HepG2 (cell line): ENCODE measurements around the gene CLDN9. TPM values are rescaled to one million over a fixed set of nuclear protein-coding genes. Genes with fewer than 3 reads are reported as not detected.

ENCODE experiments used
- HNRNPK ChIP-seq: fragments of 200-400 bp; formaldehyde crosslinking; IDR thresholded peaks from 2 replicates; pipeline ENCODE4 v1.6.1; 2018; ENCODE audit warnings: low read length, low read depth, moderate library complexity, mild to moderate bottlenecking; ENCODE audit not compliant: poor library complexity, severe bottlenecking
- NR2F2 ChIP-seq: IDR thresholded peaks from 2 replicates; pipeline ENCODE4 v1.6.1; 2012; ENCODE audit warnings: low read depth, inconsistent platforms, borderline replicate concordance
- PHF5A ChIP-seq: IDR thresholded peaks from one replicate; pipeline ENCODE4 v1.6.1; 2018; ENCODE audit warnings: low read depth, missing genetic modification reagents; ENCODE audit not compliant: unreplicated experiment
- POLR2AphosphoS5 ChIP-seq: IDR thresholded peaks from 2 replicates; pipeline ENCODE4 v1.6.1; 2012; ENCODE audit warnings: low read depth, low read length
- RBFOX2 ChIP-seq: fragments of 200-400 bp; formaldehyde crosslinking; IDR thresholded peaks from 2 replicates; pipeline ENCODE4 v1.6.1; 2017; ENCODE audit warnings: low read depth, mild to moderate bottlenecking, low read length
- SIX4 ChIP-seq: sonication (generic); formaldehyde crosslinking; IDR thresholded peaks from 2 replicates; pipeline ENCODE4 v1.4.0; 2020; ENCODE audit warnings: missing genetic modification reagents
- U2AF2 ChIP-seq: fragments of 200-400 bp; formaldehyde crosslinking; IDR thresholded peaks from 2 replicates; pipeline ENCODE4 v1.6.1; 2017; ENCODE audit warnings: low read depth, mild to moderate bottlenecking, low read length
- ZC3H4 ChIP-seq: sonication (generic); formaldehyde crosslinking; IDR thresholded peaks from 2 replicates; pipeline ENCODE4 v1.4.0; 2020; ENCODE audit warnings: missing genetic modification reagents, borderline replicate concordance
- ZKSCAN5 ChIP-seq: sonication (generic); formaldehyde crosslinking; IDR thresholded peaks from 2 replicates; pipeline ENCODE4 v1.5.1; 2020; ENCODE audit warnings: mild to moderate bottlenecking, missing genetic modification reagents
- ZNF615 ChIP-seq: sonication (generic); formaldehyde crosslinking; IDR thresholded peaks from 2 replicates; pipeline ENCODE4 v1.5.0; 2020; ENCODE audit warnings: mild to moderate bottlenecking, missing genetic modification reagents, borderline replicate concordance
- ZNF768 ChIP-seq: sonication (generic); formaldehyde crosslinking; IDR thresholded peaks from 2 replicates; pipeline ENCODE4 v1.4.0; 2020; ENCODE audit warnings: missing genetic modification reagents
- polyA plus RNA-seq, 8 experiments: library from polyadenylated mRNA; depleted of rRNA in 3 of 8; stranded (reverse) in 7 of 8; unstranded in 1 of 8; fragments of >200 nt; fragmentation: Illumina TruSeq in 4 of 8; extraction: Trizol in 4 of 8; gene quantifications; 2 replicates each; pipeline versions ENCODE4 v1.2.1 to v1.2.3, GENCODE V29; 2011 to 2016; ENCODE audit warnings: low read depth in 4 of 8, missing spikeins in 1 of 8, mixed read lengths in 1 of 8; ENCODE audit not compliant: insufficient read depth in 1 of 8
- total RNA-seq, 5 experiments: library from RNA; depleted of rRNA; stranded (reverse); fragments of >200 nt; fragmentation: Illumina TruSeq; extraction: Trizol; gene quantifications; 2 replicates each; pipeline ENCODE4 v1.2.3, GENCODE V29; 2016; ENCODE audit warnings: low read depth in 1 of 5
- TF ChIP-seq, protein P1 (sequence below): sonication (generic); formaldehyde crosslinking; IDR thresholded peaks from 2 replicates; pipeline ENCODE4 v1.5.1; 2020; ENCODE audit warnings: mild to moderate bottlenecking, missing genetic modification reagents, borderline replicate concordance
- TF ChIP-seq, protein P2 (sequence below): sonication (generic); formaldehyde crosslinking; IDR thresholded peaks from 2 replicates; pipeline ENCODE4 v1.4.0; 2020; ENCODE audit warnings: mild to moderate bottlenecking, missing genetic modification reagents
- TF ChIP-seq, protein P3 (sequence below): IDR thresholded peaks from 2 replicates; pipeline ENCODE4 v1.6.1; 2016
- TF ChIP-seq, protein P4 (sequence below): sonication (generic); formaldehyde crosslinking; IDR thresholded peaks from 2 replicates; pipeline ENCODE4 v1.9.0; 2022; ENCODE audit warnings: missing genetic modification reagents, mild to moderate bottlenecking, borderline replicate concordance
- TF ChIP-seq, protein P5 (sequence below): sonication (generic); formaldehyde crosslinking; IDR thresholded peaks from 2 replicates; pipeline ENCODE4 v1.5.1; 2020; ENCODE audit warnings: mild to moderate bottlenecking, missing genetic modification reagents, moderate library complexity
- TF ChIP-seq, protein P6 (sequence below): sonication (generic); formaldehyde crosslinking; IDR thresholded peaks from 2 replicates; pipeline ENCODE4 v1.5.1; 2020; ENCODE audit warnings: missing genetic modification reagents, mild to moderate bottlenecking, borderline replicate concordance

Gene CLDN9
- total and polyA plus RNA-seq, 2 of the 13 experiments (the other 11 are each of a cell fraction or from before 2014, with no cell fraction given) = 0.15 to 0.26 TPM

DNA sequence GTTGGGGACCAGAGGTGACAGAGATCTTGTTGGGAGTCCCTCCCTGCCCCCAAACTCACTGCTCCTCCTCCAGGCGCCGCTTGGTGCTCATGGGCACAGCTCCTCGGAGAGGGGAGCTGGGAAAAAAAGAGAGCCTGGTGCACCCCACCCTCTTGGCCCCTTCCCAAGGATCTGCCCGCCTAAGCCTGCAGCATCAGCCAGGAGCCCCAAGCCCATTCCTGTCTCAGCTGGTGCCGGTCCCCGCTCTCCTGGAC is 10.6 kb downstream of the CLDN9 start (continued):
- TF ChIP-seq, protein P1, sequence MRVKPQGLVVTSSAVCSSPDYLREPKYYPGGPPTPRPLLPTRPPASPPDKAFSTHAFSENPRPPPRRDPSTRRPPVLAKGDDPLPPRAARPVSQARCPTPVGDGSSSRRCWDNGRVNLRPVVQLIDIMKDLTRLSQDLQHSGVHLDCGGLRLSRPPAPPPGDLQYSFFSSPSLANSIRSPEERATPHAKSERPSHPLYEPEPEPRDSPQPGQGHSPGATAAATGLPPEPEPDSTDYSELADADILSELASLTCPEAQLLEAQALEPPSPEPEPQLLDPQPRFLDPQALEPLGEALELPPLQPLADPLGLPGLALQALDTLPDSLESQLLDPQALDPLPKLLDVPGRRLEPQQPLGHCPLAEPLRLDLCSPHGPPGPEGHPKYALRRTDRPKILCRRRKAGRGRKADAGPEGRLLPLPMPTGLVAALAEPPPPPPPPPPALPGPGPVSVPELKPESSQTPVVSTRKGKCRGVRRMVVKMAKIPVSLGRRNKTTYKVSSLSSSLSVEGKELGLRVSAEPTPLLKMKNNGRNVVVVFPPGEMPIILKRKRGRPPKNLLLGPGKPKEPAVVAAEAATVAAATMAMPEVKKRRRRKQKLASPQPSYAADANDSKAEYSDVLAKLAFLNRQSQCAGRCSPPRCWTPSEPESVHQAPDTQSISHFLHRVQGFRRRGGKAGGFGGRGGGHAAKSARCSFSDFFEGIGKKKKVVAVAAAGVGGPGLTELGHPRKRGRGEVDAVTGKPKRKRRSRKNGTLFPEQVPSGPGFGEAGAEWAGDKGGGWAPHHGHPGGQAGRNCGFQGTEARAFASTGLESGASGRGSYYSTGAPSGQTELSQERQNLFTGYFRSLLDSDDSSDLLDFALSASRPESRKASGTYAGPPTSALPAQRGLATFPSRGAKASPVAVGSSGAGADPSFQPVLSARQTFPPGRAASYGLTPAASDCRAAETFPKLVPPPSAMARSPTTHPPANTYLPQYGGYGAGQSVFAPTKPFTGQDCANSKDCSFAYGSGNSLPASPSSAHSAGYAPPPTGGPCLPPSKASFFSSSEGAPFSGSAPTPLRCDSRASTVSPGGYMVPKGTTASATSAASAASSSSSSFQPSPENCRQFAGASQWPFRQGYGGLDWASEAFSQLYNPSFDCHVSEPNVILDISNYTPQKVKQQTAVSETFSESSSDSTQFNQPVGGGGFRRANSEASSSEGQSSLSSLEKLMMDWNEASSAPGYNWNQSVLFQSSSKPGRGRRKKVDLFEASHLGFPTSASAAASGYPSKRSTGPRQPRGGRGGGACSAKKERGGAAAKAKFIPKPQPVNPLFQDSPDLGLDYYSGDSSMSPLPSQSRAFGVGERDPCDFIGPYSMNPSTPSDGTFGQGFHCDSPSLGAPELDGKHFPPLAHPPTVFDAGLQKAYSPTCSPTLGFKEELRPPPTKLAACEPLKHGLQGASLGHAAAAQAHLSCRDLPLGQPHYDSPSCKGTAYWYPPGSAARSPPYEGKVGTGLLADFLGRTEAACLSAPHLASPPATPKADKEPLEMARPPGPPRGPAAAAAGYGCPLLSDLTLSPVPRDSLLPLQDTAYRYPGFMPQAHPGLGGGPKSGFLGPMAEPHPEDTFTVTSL = no peak
- TF ChIP-seq HNRNPK (no peak), ZNF615 (CRISPR knock-in tag) (no peak), NR2F2 (0 out of 2 replicates have a peak, but pooled peaks have one; percentile 2), ZC3H4 (CRISPR knock-in tag) (0 out of 2 replicates have a peak, but pooled peaks have one; percentile 28), RBFOX2 (no peak), SIX4 (CRISPR knock-in tag) (no peak), U2AF2 (no peak), POLR2AphosphoS5 (no peak), ZNF768 (CRISPR knock-in tag) (no peak), ZKSCAN5 (CRISPR knock-in tag) (peak; percentile 12; the same call in 1 of the 2 replicates), PHF5A (CRISPR knock-in tag) (peak; percentile 4)
- TF ChIP-seq, protein P2, sequence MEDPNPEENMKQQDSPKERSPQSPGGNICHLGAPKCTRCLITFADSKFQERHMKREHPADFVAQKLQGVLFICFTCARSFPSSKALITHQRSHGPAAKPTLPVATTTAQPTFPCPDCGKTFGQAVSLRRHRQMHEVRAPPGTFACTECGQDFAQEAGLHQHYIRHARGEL (CRISPR knock-in tag) = no peak
- TF ChIP-seq, protein P3, sequence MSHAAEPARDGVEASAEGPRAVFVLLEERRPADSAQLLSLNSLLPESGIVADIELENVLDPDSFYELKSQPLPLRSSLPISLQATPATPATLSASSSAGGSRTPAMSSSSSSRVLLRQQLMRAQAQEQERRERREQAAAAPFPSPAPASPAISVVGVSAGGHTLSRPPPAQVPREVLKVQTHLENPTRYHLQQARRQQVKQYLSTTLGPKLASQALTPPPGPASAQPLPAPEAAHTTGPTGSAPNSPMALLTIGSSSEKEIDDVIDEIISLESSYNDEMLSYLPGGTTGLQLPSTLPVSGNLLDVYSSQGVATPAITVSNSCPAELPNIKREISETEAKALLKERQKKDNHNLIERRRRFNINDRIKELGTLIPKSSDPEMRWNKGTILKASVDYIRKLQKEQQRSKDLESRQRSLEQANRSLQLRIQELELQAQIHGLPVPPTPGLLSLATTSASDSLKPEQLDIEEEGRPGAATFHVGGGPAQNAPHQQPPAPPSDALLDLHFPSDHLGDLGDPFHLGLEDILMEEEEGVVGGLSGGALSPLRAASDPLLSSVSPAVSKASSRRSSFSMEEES (CRISPR knock-in tag) = peak; percentile 7; the same call in 1 of the 2 replicates
- TF ChIP-seq, protein P4, sequence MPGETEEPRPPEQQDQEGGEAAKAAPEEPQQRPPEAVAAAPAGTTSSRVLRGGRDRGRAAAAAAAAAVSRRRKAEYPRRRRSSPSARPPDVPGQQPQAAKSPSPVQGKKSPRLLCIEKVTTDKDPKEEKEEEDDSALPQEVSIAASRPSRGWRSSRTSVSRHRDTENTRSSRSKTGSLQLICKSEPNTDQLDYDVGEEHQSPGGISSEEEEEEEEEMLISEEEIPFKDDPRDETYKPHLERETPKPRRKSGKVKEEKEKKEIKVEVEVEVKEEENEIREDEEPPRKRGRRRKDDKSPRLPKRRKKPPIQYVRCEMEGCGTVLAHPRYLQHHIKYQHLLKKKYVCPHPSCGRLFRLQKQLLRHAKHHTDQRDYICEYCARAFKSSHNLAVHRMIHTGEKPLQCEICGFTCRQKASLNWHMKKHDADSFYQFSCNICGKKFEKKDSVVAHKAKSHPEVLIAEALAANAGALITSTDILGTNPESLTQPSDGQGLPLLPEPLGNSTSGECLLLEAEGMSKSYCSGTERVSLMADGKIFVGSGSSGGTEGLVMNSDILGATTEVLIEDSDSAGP (CRISPR knock-in tag) = no peak
- TF ChIP-seq, protein P5, sequence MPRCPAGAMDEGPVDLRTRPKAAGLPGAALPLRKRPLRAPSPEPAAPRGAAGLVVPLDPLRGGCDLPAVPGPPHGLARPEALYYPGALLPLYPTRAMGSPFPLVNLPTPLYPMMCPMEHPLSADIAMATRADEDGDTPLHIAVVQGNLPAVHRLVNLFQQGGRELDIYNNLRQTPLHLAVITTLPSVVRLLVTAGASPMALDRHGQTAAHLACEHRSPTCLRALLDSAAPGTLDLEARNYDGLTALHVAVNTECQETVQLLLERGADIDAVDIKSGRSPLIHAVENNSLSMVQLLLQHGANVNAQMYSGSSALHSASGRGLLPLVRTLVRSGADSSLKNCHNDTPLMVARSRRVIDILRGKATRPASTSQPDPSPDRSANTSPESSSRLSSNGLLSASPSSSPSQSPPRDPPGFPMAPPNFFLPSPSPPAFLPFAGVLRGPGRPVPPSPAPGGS = no peak
- TF ChIP-seq, protein P6, sequence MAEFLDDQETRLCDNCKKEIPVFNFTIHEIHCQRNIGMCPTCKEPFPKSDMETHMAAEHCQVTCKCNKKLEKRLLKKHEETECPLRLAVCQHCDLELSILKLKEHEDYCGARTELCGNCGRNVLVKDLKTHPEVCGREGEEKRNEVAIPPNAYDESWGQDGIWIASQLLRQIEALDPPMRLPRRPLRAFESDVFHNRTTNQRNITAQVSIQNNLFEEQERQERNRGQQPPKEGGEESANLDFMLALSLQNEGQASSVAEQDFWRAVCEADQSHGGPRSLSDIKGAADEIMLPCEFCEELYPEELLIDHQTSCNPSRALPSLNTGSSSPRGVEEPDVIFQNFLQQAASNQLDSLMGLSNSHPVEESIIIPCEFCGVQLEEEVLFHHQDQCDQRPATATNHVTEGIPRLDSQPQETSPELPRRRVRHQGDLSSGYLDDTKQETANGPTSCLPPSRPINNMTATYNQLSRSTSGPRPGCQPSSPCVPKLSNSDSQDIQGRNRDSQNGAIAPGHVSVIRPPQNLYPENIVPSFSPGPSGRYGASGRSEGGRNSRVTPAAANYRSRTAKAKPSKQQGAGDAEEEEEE (CRISPR knock-in tag) = 0 out of 2 replicates have a peak, but pooled peaks have one; percentile 1
